ENCODE data around the gene TMEM229B.
A peak's percentile ranks its signal among the peaks of the same experiment; 100 is the strongest.

TMEM229B gene

DNA sequence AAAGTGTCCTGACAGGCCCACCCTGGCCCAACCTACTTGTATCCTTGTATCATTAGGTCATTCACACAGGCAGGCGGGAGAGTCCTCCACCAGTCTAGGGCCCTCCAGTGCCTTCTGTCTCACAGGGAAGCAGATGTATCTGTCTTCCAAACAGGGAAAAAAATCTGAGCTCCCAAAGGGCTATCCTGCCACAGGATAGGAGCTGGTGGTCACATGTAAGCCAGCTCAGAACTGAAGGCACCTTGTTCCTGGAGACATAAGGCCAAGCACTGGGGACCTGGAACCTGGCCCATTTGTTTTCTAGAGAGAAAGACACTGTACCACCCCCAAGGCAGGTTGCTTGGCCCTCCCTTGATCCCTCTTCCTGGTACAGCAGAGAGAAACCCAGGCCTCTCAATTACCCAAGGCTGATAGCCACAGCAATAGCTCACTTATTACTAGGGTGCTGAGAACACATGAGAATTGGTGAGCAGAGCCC, 25.1 kb upstream of the TMEM229B start:
- Histone ChIP-seq H3K27me3 (ENCODE audit: control insufficient read depth, insufficient read depth, low read length) (no peaks in the 10 kb centered on the region), H2AFZ (peak overlapping the region; percentile 93), H3K36me3 (ENCODE audit: control insufficient read depth, insufficient read depth, low read length) (no peaks in the 10 kb centered on the region), H3K4me2 (ENCODE audit: low read length) (peak overlapping the region; percentile 83), H3K9me3 (ENCODE audit: control insufficient read depth, low read length) (no peaks in the 10 kb centered on the region), H3K4me3 (ENCODE audit: low read depth, low read length) (peak overlapping the region; percentile 74), H3K9ac (no peak overlapping the region), H3K27ac (peak overlapping the region; percentile 73), H3K4me1 (peaks cover 17% of the 10 kb centered on the region), H3K79me2 (no peaks in the 10 kb centered on the region)
- TF ChIP-seq, protein P1, sequence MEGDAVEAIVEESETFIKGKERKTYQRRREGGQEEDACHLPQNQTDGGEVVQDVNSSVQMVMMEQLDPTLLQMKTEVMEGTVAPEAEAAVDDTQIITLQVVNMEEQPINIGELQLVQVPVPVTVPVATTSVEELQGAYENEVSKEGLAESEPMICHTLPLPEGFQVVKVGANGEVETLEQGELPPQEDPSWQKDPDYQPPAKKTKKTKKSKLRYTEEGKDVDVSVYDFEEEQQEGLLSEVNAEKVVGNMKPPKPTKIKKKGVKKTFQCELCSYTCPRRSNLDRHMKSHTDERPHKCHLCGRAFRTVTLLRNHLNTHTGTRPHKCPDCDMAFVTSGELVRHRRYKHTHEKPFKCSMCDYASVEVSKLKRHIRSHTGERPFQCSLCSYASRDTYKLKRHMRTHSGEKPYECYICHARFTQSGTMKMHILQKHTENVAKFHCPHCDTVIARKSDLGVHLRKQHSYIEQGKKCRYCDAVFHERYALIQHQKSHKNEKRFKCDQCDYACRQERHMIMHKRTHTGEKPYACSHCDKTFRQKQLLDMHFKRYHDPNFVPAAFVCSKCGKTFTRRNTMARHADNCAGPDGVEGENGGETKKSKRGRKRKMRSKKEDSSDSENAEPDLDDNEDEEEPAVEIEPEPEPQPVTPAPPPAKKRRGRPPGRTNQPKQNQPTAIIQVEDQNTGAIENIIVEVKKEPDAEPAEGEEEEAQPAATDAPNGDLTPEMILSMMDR (IDR thresholded peaks at IDR 0.05): no peak

DNA sequence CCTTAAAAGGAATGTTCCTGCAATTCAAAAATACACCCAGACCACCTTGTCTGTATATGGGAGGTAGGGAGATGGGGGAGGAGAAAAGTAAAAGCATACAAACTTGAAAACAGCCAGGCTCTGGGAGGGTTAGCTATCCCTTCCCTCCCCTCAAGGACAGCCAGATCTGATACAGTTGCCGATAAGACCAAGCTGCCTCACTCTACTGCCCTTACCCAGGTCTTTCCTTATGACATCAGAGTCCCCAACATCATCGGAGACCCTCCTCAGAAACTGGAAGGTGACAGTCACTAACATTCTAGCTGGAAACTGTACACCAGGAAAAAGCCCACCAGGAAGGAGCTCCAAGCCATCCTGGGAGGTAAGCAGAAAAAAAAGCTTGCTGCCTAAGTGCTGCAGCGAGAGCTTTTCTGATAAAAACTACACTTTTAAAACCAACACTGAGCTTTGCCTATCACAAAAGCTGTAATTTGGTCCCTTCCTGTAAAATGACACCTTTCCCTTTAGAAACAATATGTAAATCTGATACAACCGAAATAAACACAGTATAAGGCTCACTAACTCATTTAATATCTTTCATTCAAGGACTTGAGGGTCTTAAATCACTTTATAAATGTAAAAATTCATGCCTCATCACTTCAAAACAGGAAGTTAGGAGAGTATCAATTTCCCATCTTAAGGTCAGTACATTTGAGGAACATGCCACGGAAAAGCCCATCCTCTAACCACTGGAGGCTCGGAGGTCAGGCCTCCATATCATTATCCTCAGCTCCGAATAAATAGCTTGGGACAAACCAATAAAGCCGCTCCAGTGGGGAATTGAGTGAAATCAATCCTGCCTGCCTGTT, 24.2 kb upstream of the TMEM229B start:
- peak overlapping the region; percentile 33 for H3K4me2 ChIP-seq (ENCODE audit: low read length)
- peak overlapping the region; percentile 19 for H2AFZ ChIP-seq
- no peaks in the 10 kb centered on the region for H3K79me2 ChIP-seq
- peaks cover 17% of the 10 kb centered on the region for H3K4me1 ChIP-seq
- peak overlapping the region; percentile 73 for H3K27ac ChIP-seq
- H3K27me3 ChIP-seq (ENCODE audit: control insufficient read depth, insufficient read depth, low read length): no peaks in the 10 kb centered on the region
- peak overlapping the region; percentile 15 for H3K4me3 ChIP-seq (ENCODE audit: low read depth, low read length)
- no peaks in the 10 kb centered on the region for H3K36me3 ChIP-seq (ENCODE audit: control insufficient read depth, insufficient read depth, low read length)
- no peak overlapping the region for H3K9ac ChIP-seq
- TF ChIP-seq, protein P1 (IDR thresholded peaks at IDR 0.05): no peak
- no peaks in the 10 kb centered on the region for H3K9me3 ChIP-seq (ENCODE audit: control insufficient read depth, low read length)

GRCh38 chr14:67510836-67511235, 22.3 kb upstream of the TMEM229B start:
- Histone ChIP-seq H3K9me3 (ENCODE audit: control insufficient read depth, low read length) (no peaks in the 10 kb centered on the region), H3K4me2 (ENCODE audit: low read length) (no peak overlapping the region), H3K4me3 (ENCODE audit: low read depth, low read length) (no peak overlapping the region), H3K27ac (no peak overlapping the region), H3K4me1 (peaks cover 17% of the 10 kb centered on the region), H3K79me2 (no peaks in the 10 kb centered on the region), H3K27me3 (ENCODE audit: control insufficient read depth, insufficient read depth, low read length) (no peaks in the 10 kb centered on the region), H3K36me3 (ENCODE audit: control insufficient read depth, insufficient read depth, low read length) (no peaks in the 10 kb centered on the region), H3K9ac (no peak overlapping the region), H2AFZ (no peak overlapping the region)
- TF ChIP-seq, protein P1 (IDR thresholded peaks at IDR 0.05): no peak

- H3K27ac ChIP-seq: no peak overlapping the region
- no peak overlapping the region for H2AFZ ChIP-seq
- no peak overlapping the region for H3K4me2 ChIP-seq (ENCODE audit: low read length)
- H3K9ac ChIP-seq: no peak overlapping the region
- H3K79me2 ChIP-seq: no peaks in the 10 kb centered on the region
- no peaks in the 10 kb centered on the region for H3K36me3 ChIP-seq (ENCODE audit: control insufficient read depth, insufficient read depth, low read length)
- H3K4me3 ChIP-seq (ENCODE audit: low read depth, low read length): no peak overlapping the region
- peaks cover 17% of the 10 kb centered on the region for H3K4me1 ChIP-seq
- TF ChIP-seq, protein P1 (IDR thresholded peaks at IDR 0.05): no peak
- no peaks in the 10 kb centered on the region for H3K27me3 ChIP-seq (ENCODE audit: control insufficient read depth, insufficient read depth, low read length)
- H3K9me3 ChIP-seq (ENCODE audit: control insufficient read depth, low read length): no peaks in the 10 kb centered on the region
Measured at GRCh38 chr14:67510121-67510520, 21.6 kb upstream of the TMEM229B start.

Measured in parathyroid adenoma (tissue), 2 donors.